Caco-2 (cell line): Measurements from ENCODE around the gene UNKL. TPM values are rescaled to one million over a fixed set of nuclear protein-coding genes. Genes with fewer than 3 reads are reported as not detected.
A peak's percentile ranks its signal among the peaks of the same experiment; 100 is the strongest.

ENCODE experiments used
- BruUV-seq: library from RNA; stranded (reverse); fragments of 400-500 nt; replicated peaks from 2 replicates; lab custom pipeline; 2021; lab: Mats Ljungman, UMichigan
- CTCF ChIA-PET: fragments of 300-600 bp; sonication (Branson Sonifier 250); formaldehyde crosslinking; loops from one replicate; lab custom pipeline; 2022; ENCODE audit warnings: antibody characterized with exemption; lab: Charles Lee
- POLR2A ChIA-PET: fragments of 300-600 bp; sonication (Branson Sonifier 250); formaldehyde crosslinking; loops from one replicate; lab custom pipeline; 2022; ENCODE audit warnings: antibody characterized with exemption; lab: Charles Lee
- DNase-seq, 2 experiments: peaks; one replicate each; pipeline versions ENCODE4 v3.0.0 to v3.0.0-alpha.2; 2020 to 2022
- H3K27me3 ChIP-seq: replicated peaks from 2 replicates; pipeline ENCODE4 v1.6.0; 2011; ENCODE audit warnings: low read length; ENCODE audit not compliant: control insufficient read depth, insufficient read depth
- H3K36me3 ChIP-seq: 2 replicates; pipeline ENCODE4 v1.5.1; 2011; ENCODE audit warnings: low read length; ENCODE audit not compliant: control insufficient read depth, insufficient read depth
- H3K4me1 ChIP-seq: fragments of 250-450 bp; sonication (Bioruptor Pico); 2 replicates; pipeline ENCODE4 v1.5.1; 2020; ENCODE audit warnings: mild to moderate bottlenecking
- H3K4me3 ChIP-seq: 2 replicates; pipeline ENCODE4 v1.5.1; 2011; ENCODE audit warnings: low read depth, mild to moderate bottlenecking, control low read depth, low read length
- H3K9me3 ChIP-seq: fragments of 250-450 bp; sonication (Bioruptor Pico); 2 replicates; pipeline ENCODE4 v1.5.1; 2020; ENCODE audit warnings: mild to moderate bottlenecking, moderate library complexity
- H3K27ac Mint-ChIP-seq: one replicate; pipeline ENCODE4 v1.8.0; 2022; ENCODE audit warnings: mixed read lengths; ENCODE audit not compliant: unreplicated experiment
- H3K27me3 Mint-ChIP-seq: one replicate; pipeline ENCODE4 v1.8.0; 2022; ENCODE audit warnings: mixed read lengths; ENCODE audit not compliant: insufficient read depth, unreplicated experiment
- H3K36me3 Mint-ChIP-seq: one replicate; pipeline ENCODE4 v1.8.0; 2022; ENCODE audit warnings: mild to moderate bottlenecking, mixed read lengths; ENCODE audit not compliant: insufficient read depth, unreplicated experiment
- H3K4me1 Mint-ChIP-seq: one replicate; pipeline ENCODE4 v1.8.0; 2022; ENCODE audit warnings: low read depth, mixed read lengths; ENCODE audit not compliant: unreplicated experiment
- H3K4me3 Mint-ChIP-seq: one replicate; pipeline ENCODE4 v1.8.0; 2022; ENCODE audit warnings: mild to moderate bottlenecking, moderate library complexity, mixed read lengths; ENCODE audit not compliant: unreplicated experiment
- H3K9me3 Mint-ChIP-seq: one replicate; pipeline ENCODE4 v1.8.0; 2022; ENCODE audit warnings: mixed read lengths; ENCODE audit not compliant: unreplicated experiment
- CTCF ChIP-seq, 2 experiments: fragments of 200-600 bp in 1 of 2; IDR thresholded peaks; 1 replicate in 1 of 2; 2 replicates in 1 of 2; pipeline versions ENCODE4 v1.5.1 to v1.8.0; 2011 to 2022; ENCODE audit warnings: antibody characterized with exemption in 1 of 2, control low read depth in 1 of 2, inconsistent platforms in 1 of 2, low read depth in 1 of 2, low read length in 1 of 2, mild to moderate bottlenecking in 1 of 2, moderate library complexity in 1 of 2; ENCODE audit not compliant: insufficient read depth in 1 of 2, severe bottlenecking in 1 of 2, unreplicated experiment in 1 of 2
- intact Hi-C: fragments of 100-400 bp; cut with micrococcal nuclease; formaldehyde crosslinking; loops from one replicate; pipeline ENCODE4 v1.10.0; 2022; ENCODE audit not compliant: unreplicated experiment
- total RNA-seq: library from RNA; stranded (reverse); gene quantifications from 2 replicates; pipeline ENCODE4 v1.2.3, GENCODE V29; 2022

UNKL gene
- total RNA-seq, 1 experiment from 2014 or later = 31.2 TPM

GRCh38 chr16:1378087-1378803 lies 36.3 kb downstream of the UNKL start:
- H3K9me3 ChIP-seq = no peaks in the 10 kb centered on the region
- H3K27me3 ChIP-seq = no peaks in the 10 kb centered on the region
- Mint-ChIP-seq H3K4me3 (peak overlapping the region; percentile 88), H3K4me1 (no peaks in the 10 kb centered on the region), H3K27ac (peak overlapping the region; percentile 89), H3K9me3 (no peaks in the 10 kb centered on the region), H3K27me3 (no peaks in the 10 kb centered on the region), H3K36me3 (peaks cover 37% of the 10 kb centered on the region)
- intact Hi-C loops = no loop called here
- TSS peak; percentile 76 for BruUV-seq
- peak overlapping the region; percentile 69 for H3K4me3 ChIP-seq
- H3K4me1 ChIP-seq = peaks cover 12% of the 10 kb centered on the region; the same call in 1 of the 2 replicates
- no peak for TF ChIP-seq CTCF (IDR thresholded peaks at IDR 0.05; ENCODE audit: insufficient read depth in 1 of 2, low read depth in 1 of 2, low read length in 1 of 2, severe bottlenecking in 1 of 2, unreplicated experiment in 1 of 2)
- H3K36me3 ChIP-seq = no peaks in the 10 kb centered on the region; the same call in 1 of the 2 replicates
- DNase-seq = no peak
- ChIA-PET POLR2A (interaction anchor here (0.7 to 1.2 kb wide), 2 partner anchors 35 to 42 kb away, joined by 3 to 4 read pairs; partner anchors contain the start of gene UQCC4), CTCF (interaction anchor here (1.9 kb wide), 1 partner anchor 14 kb away, joined by 14 read pairs; no protein-coding TSS in a partner anchor)

GRCh38 chr16:1377406-1378010 lies 37.0 kb downstream of the UNKL start:
- TF ChIP-seq CTCF (IDR thresholded peaks at IDR 0.05; ENCODE audit: insufficient read depth in 1 of 2, low read depth in 1 of 2, low read length in 1 of 2, severe bottlenecking in 1 of 2, unreplicated experiment in 1 of 2) = no peak
- Mint-ChIP-seq H3K4me1 (no peaks in the 10 kb centered on the region), H3K27ac (peak overlapping the region; percentile 89), H3K9me3 (no peaks in the 10 kb centered on the region), H3K36me3 (peaks cover 37% of the 10 kb centered on the region), H3K4me3 (peak overlapping the region; percentile 88), H3K27me3 (no peaks in the 10 kb centered on the region)
- BruUV-seq = no TSS peak
- POLR2A ChIA-PET = interaction anchor here (0.7 kb wide), 1 partner anchor 35 kb away, joined by 3 read pairs; no protein-coding TSS in a partner anchor
- CTCF ChIA-PET = no interaction called here
- Histone ChIP-seq H3K27me3 (no peaks in the 10 kb centered on the region), H3K36me3 (no peaks in the 10 kb centered on the region; the same call in 1 of the 2 replicates), H3K4me1 (peaks cover 12% of the 10 kb centered on the region; the same call in 1 of the 2 replicates), H3K9me3 (no peaks in the 10 kb centered on the region), H3K4me3 (no peak overlapping the region)
- intact Hi-C loops = no loop called here
- no peak for DNase-seq

GRCh38 chr16:1375741-1376410 lies 38.6 kb downstream of the UNKL start:
- ChIA-PET CTCF (no interaction called here), POLR2A (no interaction called here)
- peaks cover 47% of the 10 kb centered on the region for H3K36me3 Mint-ChIP-seq

More at GRCh38 chr16:1375741-1376410, 38.6 kb downstream of the UNKL start:
- no peak for TF ChIP-seq CTCF (IDR thresholded peaks at IDR 0.05; ENCODE audit: insufficient read depth in 1 of 2, low read depth in 1 of 2, low read length in 1 of 2, severe bottlenecking in 1 of 2, unreplicated experiment in 1 of 2)
- DNase-seq = no peak
- no TSS peak for BruUV-seq
- Mint-ChIP-seq H3K27ac (no peak overlapping the region), H3K9me3 (no peaks in the 10 kb centered on the region), H3K27me3 (no peaks in the 10 kb centered on the region), H3K4me3 (no peak overlapping the region), H3K4me1 (no peaks in the 10 kb centered on the region)
- H3K4me3 ChIP-seq = no peak overlapping the region
- no peaks in the 10 kb centered on the region for H3K27me3 ChIP-seq
- no peaks in the 10 kb centered on the region for H3K36me3 ChIP-seq
- H3K4me1 ChIP-seq = peaks cover 12% of the 10 kb centered on the region; the same call in 1 of the 2 replicates
- no peaks in the 10 kb centered on the region for H3K9me3 ChIP-seq
- intact Hi-C loops = no loop called here
